Heart right ventricle (tissue), 16 donors: ENCODE data around the gene USP6NL. TPM values are rescaled to one million over a fixed set of nuclear protein-coding genes. Genes with fewer than 3 reads are reported as not detected.

Experiments used
- ATAC-seq, 8 donors: fragments of 200-7000 bp; cut with Tn5 transposase; one replicate each; pipeline ENCODE4 v1.9.1; 2020; ENCODE audit warnings: mild to moderate bottlenecking in 8 of 8, moderate library complexity in 8 of 8, moderate number of reproducible peaks in 1 of 8
- DNase-seq, 2 donors: peaks; one replicate each; pipeline ENCODE4 v3.0.0-alpha.2; 2020
- H3K27ac ChIP-seq, 10 donors: fragments of 200-600 bp; sonication (generic) in 2 of 10; one replicate each; pipeline versions ENCODE4 v1.5.0 to v1.8.0; 2020 to 2022; ENCODE audit warnings: mild to moderate bottlenecking in 3 of 10
- H3K27me3 ChIP-seq, 7 donors: fragments of 200-600 bp; one replicate each; pipeline ENCODE4 v1.8.0; 2021 to 2022; ENCODE audit warnings: mild to moderate bottlenecking in 2 of 7
- H3K36me3 ChIP-seq, 9 donors: fragments of 200-600 bp; sonication (generic) in 1 of 9; one replicate each; pipeline versions ENCODE4 v1.5.0 to v1.8.0; 2020 to 2022; ENCODE audit warnings: mild to moderate bottlenecking in 2 of 9
- H3K4me1 ChIP-seq, 9 donors: fragments of 200-600 bp; sonication (generic) in 1 of 9; one replicate each; pipeline versions ENCODE4 v1.5.0 to v1.8.0; 2020 to 2022; ENCODE audit warnings: mild to moderate bottlenecking in 4 of 9
- H3K4me3 ChIP-seq, 10 donors: fragments of 200-600 bp; sonication (generic) in 2 of 10; one replicate each; pipeline versions ENCODE4 v1.5.0 to v1.8.0; 2020 to 2022; ENCODE audit warnings: mild to moderate bottlenecking in 7 of 10, moderate library complexity in 2 of 10
- H3K9me3 ChIP-seq, 11 donors: fragments of 200-600 bp in 10 of 11; sonication (generic) in 2 of 11; one replicate each; pipeline versions ENCODE4 v1.5.0 to v1.8.0; 2013 to 2022; ENCODE audit warnings: mild to moderate bottlenecking in 2 of 11, control low read depth in 1 of 11, moderate library complexity in 1 of 11
- CTCF ChIP-seq, 9 donors: fragments of 200-600 bp; sonication (generic) in 2 of 9; IDR thresholded peaks; one replicate each; pipeline versions ENCODE4 v1.5.0 to v1.8.0; 2021 to 2022; ENCODE audit warnings: antibody characterized with exemption in 9 of 9, mild to moderate bottlenecking in 5 of 9, moderate library complexity in 1 of 9
- WGBS, 2 donors: extraction: QIAGEN DNeasy Blood & Tissue Kit; methylation state at CpG; one replicate each; pipeline ENCODE4 v1.1.7; 2013; ENCODE audit warnings: inconsistent platforms in 1 of 2; 5-methylcytosine and 5-hydroxymethylcytosine counted together
- intact Hi-C, 10 donors: fragments of 100-400 bp; cut with DNase I; formaldehyde crosslinking; loops; one replicate each; pipeline versions ENCODE4 v1.11.1 to v1.14.2; 2022
- polyA plus RNA-seq, 2 donors: library from polyadenylated mRNA; stranded (reverse); fragments of 200-250 nt; gene quantifications; one replicate each; pipeline ENCODE4 v1.2.3, GENCODE V29; 2013
- total RNA-seq, 10 donors: library from RNA; stranded (reverse); fragmentation: NEBNext Ultra II Directional in 3 of 10; extraction: Animal tissue kit (Norgen Biotek cat#: 25700) in 3 of 10; gene quantifications; one replicate each; pipeline versions ENCODE4 v1.2.1 to v1.2.4, GENCODE V29; 2021 to 2023
- donor health status: Arrhythmogenic right ventricular cardiomyopathy.
- donor health status: ischemic (EF 13 %, LVEDD 7.1; RV severe dilation, severe dysfunction).
- donor health status: healthy with polysubstance abuse.
- donor health status: DM: no; HTN: yes; CAD: no.
- donor health status: DM: no; HTN: no; CAD: no.
- donor health status: ischemic (EF 25% LVEDD 6.9; RV normal size, moderate dysfunction).
- donor health status: ischemic (EF 25% LVEDD 5.7; RV mildly dilated, moderate dysfunction).
- donor health status: healthy.
- donor health status: DM: yes; HTN: yes; CAD: no.
- donor health status: Ischemic cardiomyopathy.
- donor health status: ischemic (EF 35%, LVEDD 5.7; RV mildly dilated, moderate dysfunction).
- donor health status: nonischemic (EF 11% LVEDD 7.7; RV severe dilation, severe dysfunction).
- donor health status: DM: yes; HTN: yes; CAD: no.
- donor health status: PGD.
- donor health status: ischemic (EF 29% LVEDD 5.4; RV normal size, mild dysfunction).
- donor health status: nonischemic (EF 23%, LVEDD 6.1; RV moderate dilation, normal function).

Gene USP6NL
- total and polyA plus RNA-seq, 12 donors, result 1.8 to 11.1 (median 8.2) TPM

GRCh38 chr10:11493646-11494045 lies 117.8 kb downstream of the USP6NL start:
- intact Hi-C loops, result no loop called here
- H3K36me3 ChIP-seq, result peaks cover 0 to 59% (median 7%) of the 10 kb centered on the region in 9 donors
- no peak overlapping the region for H3K27ac ChIP-seq
- WGBS, 2 donors, result 96 to 98% methylated on average over 6 of the region's 6 CpGs
- H3K27me3 ChIP-seq, result no peaks in the 10 kb centered on the region
- no peak for TF ChIP-seq CTCF (IDR thresholded peaks at IDR 0.05)
- H3K9me3 ChIP-seq, result no peaks in the 10 kb centered on the region
- ATAC-seq (no peak), DNase-seq (no peak)
- no peak overlapping the region for H3K4me3 ChIP-seq
- peaks cover 0 to 3% (median 0%) of the 10 kb centered on the region in 9 donors for H3K4me1 ChIP-seq

GRCh38 chr10:11491087-11491486 lies 120.4 kb downstream of the USP6NL start:
- ATAC-seq, result no peak
- no peaks in the 10 kb centered on the region for H3K4me1 ChIP-seq
- intact Hi-C loops, result no loop called here
- no peak for TF ChIP-seq CTCF (IDR thresholded peaks at IDR 0.05)
- H3K9me3 ChIP-seq, result no peaks in the 10 kb centered on the region
- no peak for DNase-seq
- H3K36me3 ChIP-seq, result peaks cover 0 to 74% (median 7%) of the 10 kb centered on the region in 9 donors
- no peak overlapping the region for H3K27ac ChIP-seq
- H3K4me3 ChIP-seq, result no peak overlapping the region
- 86 to 91% methylated on average over 2 of the region's 2 CpGs for WGBS, 2 donors
- H3K27me3 ChIP-seq, result no peaks in the 10 kb centered on the region

- DNase-seq (no peak), ATAC-seq (no peak)
- Histone ChIP-seq H3K9me3 (no peaks in the 10 kb centered on the region), H3K27ac (no peak overlapping the region), H3K4me3 (no peak overlapping the region), H3K36me3 (peaks cover 0 to 78% (median 7%) of the 10 kb centered on the region in 9 donors), H3K27me3 (no peaks in the 10 kb centered on the region), H3K4me1 (no peaks in the 10 kb centered on the region)
- no peak for TF ChIP-seq CTCF (IDR thresholded peaks at IDR 0.05)
- 96 to 99% methylated on average over 2 of the region's 2 CpGs for WGBS, 2 donors
- intact Hi-C loops, result no loop called here
Observed at GRCh38 chr10:11489591-11489990, 121.9 kb downstream of the USP6NL start.

GRCh38 chr10:11488126-11488525 lies 123.3 kb downstream of the USP6NL start:
- Histone ChIP-seq H3K9me3 (no peaks in the 10 kb centered on the region), H3K36me3 (peaks cover 0 to 74% (median 7%) of the 10 kb centered on the region in 9 donors), H3K27ac (no peak overlapping the region), H3K27me3 (no peaks in the 10 kb centered on the region), H3K4me1 (no peaks in the 10 kb centered on the region), H3K4me3 (no peak overlapping the region)
- no peak for DNase-seq
- TF ChIP-seq CTCF (IDR thresholded peaks at IDR 0.05), result no peak
- intact Hi-C loops, result no loop called here
- ATAC-seq, result no peak
- 94 to 97% methylated on average over 4 of the region's 4 CpGs for WGBS, 2 donors
